ENCODE data around the gene ZBTB32. TPM values are rescaled to one million over a fixed set of nuclear protein-coding genes. Genes with fewer than 3 reads are reported as not detected.
A peak's percentile ranks its signal among the peaks of the same experiment; 100 is the strongest.

The ZBTB32 gene
- total and polyA plus RNA-seq, 4 donors, result 0.47 TPM; not detected in 3

DNA sequence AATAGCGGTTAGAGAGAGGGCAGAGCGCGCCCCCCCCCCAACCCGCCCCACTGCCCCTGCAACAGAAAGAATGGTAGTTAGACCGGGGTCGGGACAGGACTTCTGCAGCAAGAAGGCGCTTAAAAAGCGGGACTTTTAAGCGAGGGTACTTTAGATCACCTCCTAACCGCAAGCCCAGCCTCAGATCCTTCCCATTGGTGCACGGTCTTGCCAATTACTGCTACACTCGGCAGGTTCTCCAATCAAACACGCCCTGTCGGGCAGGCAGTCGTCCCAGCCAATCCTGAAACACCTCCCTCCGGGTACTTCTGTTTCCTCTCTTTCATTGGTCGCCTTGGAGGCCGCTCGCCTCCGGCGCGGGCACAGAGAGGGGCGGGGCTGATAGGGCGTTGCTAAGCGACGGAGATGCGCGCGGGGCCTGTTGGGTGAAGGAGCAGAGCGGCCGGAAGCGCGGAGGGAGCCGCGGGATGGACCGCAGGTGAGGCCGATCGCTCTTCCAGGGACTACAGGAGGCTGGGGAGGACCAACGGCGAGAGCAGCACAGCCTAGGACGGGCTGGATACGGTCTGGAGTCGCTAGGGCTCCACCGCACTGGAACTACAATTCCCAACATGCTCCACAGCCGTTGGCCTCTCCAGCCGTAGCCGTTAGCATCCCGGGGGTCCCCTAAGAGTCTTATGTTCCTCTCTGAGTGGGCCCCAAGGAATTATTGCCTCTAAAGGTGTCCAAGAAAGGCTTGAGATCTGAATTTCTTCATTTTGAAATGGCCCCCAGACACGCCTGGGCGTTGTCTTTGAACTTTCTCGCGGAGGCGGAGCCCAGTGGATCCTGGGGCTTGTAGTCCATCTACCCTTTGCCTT is 53.6 kb downstream of the ZBTB32 start, which contains the start of gene PROSER3:
TSS of gene PROSER3 (plus strand) at position 428 of the 860 bp plus-strand sequence. CDS start at position 468, 40 bp downstream.
- Histone ChIP-seq H3K36me3 (ENCODE audit: control insufficient read depth in 4 of 4, insufficient read depth in 3 of 4, low read depth in 1 of 4, low read length in 3 of 4) (peaks cover 0 to 19% (median 8%) of the 10 kb centered on the region in 4 donors), H3K9me3 (ENCODE audit: control insufficient read depth in 4 of 4, low read length in 3 of 4) (no peaks in the 10 kb centered on the region), H3K4me1 (ENCODE audit: control insufficient read depth in 4 of 4, insufficient read depth in 4 of 4, low read length in 3 of 4) (peaks cover 14 to 19% (median 18%) of the 10 kb centered on the region in 4 donors), H3K27ac (ENCODE audit: low read depth in 1 of 2, low read length in 2 of 2) (peak within 1 kb of the TSS; percentile 91 to 95), H3K9ac (ENCODE audit: low read depth in 1 of 2, low read length in 2 of 2) (peak within 1 kb of the TSS; percentile 26 to 85), H3K4me3 (ENCODE audit: low read depth in 1 of 3, low read length in 3 of 3) (peak within 1 kb of the TSS; percentile 69 to 97 (median 97)), H3K27me3 (ENCODE audit: control insufficient read depth in 4 of 4, insufficient read depth in 4 of 4, low read length in 3 of 4) (no peaks in the 10 kb centered on the region)
- peak; percentile 98 for DNase-seq (ENCODE audit: low spot score)
- WGBS, result under 1% methylated on average over 53 of the region's 53 CpGs
- TF ChIP-seq SP1 (IDR thresholded peaks at IDR 0.05) (peak; percentile 100), GABPA (IDR thresholded peaks at IDR 0.05 in 1 of 2, conservative IDR thresholded peaks at IDR 0.05 in 1 of 2) (peak in 1 of 2 donors; percentile 74), RXRA (IDR thresholded peaks at IDR 0.05) (peak in 1 of 2 donors; percentile 44), YY1 (IDR thresholded peaks at IDR 0.05) (peak; percentile 86), EGR1 (IDR thresholded peaks at IDR 0.05; ENCODE audit: low read depth in 2 of 2) (peak in 1 of 2 donors; percentile 25), FOXA1 (IDR thresholded peaks at IDR 0.05) (no peak), JUND (IDR thresholded peaks at IDR 0.05) (no peak), TAF1 (conservative IDR thresholded peaks at IDR 0.05) (no peak)
- TF ChIP-seq, protein P1, sequence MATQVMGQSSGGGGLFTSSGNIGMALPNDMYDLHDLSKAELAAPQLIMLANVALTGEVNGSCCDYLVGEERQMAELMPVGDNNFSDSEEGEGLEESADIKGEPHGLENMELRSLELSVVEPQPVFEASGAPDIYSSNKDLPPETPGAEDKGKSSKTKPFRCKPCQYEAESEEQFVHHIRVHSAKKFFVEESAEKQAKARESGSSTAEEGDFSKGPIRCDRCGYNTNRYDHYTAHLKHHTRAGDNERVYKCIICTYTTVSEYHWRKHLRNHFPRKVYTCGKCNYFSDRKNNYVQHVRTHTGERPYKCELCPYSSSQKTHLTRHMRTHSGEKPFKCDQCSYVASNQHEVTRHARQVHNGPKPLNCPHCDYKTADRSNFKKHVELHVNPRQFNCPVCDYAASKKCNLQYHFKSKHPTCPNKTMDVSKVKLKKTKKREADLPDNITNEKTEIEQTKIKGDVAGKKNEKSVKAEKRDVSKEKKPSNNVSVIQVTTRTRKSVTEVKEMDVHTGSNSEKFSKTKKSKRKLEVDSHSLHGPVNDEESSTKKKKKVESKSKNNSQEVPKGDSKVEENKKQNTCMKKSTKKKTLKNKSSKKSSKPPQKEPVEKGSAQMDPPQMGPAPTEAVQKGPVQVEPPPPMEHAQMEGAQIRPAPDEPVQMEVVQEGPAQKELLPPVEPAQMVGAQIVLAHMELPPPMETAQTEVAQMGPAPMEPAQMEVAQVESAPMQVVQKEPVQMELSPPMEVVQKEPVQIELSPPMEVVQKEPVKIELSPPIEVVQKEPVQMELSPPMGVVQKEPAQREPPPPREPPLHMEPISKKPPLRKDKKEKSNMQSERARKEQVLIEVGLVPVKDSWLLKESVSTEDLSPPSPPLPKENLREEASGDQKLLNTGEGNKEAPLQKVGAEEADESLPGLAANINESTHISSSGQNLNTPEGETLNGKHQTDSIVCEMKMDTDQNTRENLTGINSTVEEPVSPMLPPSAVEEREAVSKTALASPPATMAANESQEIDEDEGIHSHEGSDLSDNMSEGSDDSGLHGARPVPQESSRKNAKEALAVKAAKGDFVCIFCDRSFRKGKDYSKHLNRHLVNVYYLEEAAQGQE (IDR thresholded peaks at IDR 0.05), result peak; percentile 48
- TF ChIP-seq, protein P2, sequence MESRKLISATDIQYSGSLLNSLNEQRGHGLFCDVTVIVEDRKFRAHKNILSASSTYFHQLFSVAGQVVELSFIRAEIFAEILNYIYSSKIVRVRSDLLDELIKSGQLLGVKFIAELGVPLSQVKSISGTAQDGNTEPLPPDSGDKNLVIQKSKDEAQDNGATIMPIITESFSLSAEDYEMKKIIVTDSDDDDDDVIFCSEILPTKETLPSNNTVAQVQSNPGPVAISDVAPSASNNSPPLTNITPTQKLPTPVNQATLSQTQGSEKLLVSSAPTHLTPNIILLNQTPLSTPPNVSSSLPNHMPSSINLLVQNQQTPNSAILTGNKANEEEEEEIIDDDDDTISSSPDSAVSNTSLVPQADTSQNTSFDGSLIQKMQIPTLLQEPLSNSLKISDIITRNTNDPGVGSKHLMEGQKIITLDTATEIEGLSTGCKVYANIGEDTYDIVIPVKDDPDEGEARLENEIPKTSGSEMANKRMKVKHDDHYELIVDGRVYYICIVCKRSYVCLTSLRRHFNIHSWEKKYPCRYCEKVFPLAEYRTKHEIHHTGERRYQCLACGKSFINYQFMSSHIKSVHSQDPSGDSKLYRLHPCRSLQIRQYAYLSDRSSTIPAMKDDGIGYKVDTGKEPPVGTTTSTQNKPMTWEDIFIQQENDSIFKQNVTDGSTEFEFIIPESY (IDR thresholded peaks at IDR 0.05), result peak; percentile 54

DNA sequence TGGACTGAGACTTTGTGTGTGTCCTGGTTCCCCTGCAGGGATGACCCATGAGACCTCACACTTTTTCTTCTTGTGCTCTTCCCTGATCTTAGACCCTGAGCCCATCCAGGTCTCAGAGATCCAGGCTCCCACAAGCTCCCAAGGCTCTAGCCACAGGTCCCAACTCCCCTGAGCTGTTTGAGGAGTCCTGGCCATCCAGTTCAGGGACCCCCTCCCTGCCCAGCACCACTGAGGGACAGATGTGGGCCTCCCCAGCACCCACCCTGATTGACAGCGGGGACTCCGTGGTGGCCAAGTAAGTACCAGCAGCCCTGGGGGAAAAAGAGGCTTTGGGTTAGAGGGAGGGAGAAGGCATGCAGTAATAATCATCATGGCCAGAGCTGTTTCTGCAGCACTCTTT is 55.3 kb downstream of the ZBTB32 start:
- Histone ChIP-seq H3K4me3 (ENCODE audit: low read depth in 1 of 3, low read length in 3 of 3) (no peak overlapping the region), H3K9me3 (ENCODE audit: control insufficient read depth in 4 of 4, low read length in 3 of 4) (no peaks in the 10 kb centered on the region), H3K27ac (ENCODE audit: low read depth in 1 of 2, low read length in 2 of 2) (no peak overlapping the region), H3K27me3 (ENCODE audit: control insufficient read depth in 4 of 4, insufficient read depth in 4 of 4, low read length in 3 of 4) (no peaks in the 10 kb centered on the region), H3K4me1 (ENCODE audit: control insufficient read depth in 4 of 4, insufficient read depth in 4 of 4, low read length in 3 of 4) (peaks cover 14 to 19% (median 18%) of the 10 kb centered on the region in 4 donors), H3K36me3 (ENCODE audit: control insufficient read depth in 4 of 4, insufficient read depth in 3 of 4, low read depth in 1 of 4, low read length in 3 of 4) (peaks cover 1 to 8% (median 2%) of the 10 kb centered on the region in 4 donors), H3K9ac (ENCODE audit: low read depth in 1 of 2, low read length in 2 of 2) (no peak overlapping the region)
- TF ChIP-seq, protein P3, sequence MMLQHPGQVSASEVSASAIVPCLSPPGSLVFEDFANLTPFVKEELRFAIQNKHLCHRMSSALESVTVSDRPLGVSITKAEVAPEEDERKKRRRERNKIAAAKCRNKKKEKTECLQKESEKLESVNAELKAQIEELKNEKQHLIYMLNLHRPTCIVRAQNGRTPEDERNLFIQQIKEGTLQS (IDR thresholded peaks at IDR 0.05), result no peak
- 99% methylated on average over 2 of the region's 2 CpGs for WGBS
- DNase-seq (ENCODE audit: low spot score), result no peak
